ENCODE results near the gene POU3F1.

POU3F1 gene

DNA sequence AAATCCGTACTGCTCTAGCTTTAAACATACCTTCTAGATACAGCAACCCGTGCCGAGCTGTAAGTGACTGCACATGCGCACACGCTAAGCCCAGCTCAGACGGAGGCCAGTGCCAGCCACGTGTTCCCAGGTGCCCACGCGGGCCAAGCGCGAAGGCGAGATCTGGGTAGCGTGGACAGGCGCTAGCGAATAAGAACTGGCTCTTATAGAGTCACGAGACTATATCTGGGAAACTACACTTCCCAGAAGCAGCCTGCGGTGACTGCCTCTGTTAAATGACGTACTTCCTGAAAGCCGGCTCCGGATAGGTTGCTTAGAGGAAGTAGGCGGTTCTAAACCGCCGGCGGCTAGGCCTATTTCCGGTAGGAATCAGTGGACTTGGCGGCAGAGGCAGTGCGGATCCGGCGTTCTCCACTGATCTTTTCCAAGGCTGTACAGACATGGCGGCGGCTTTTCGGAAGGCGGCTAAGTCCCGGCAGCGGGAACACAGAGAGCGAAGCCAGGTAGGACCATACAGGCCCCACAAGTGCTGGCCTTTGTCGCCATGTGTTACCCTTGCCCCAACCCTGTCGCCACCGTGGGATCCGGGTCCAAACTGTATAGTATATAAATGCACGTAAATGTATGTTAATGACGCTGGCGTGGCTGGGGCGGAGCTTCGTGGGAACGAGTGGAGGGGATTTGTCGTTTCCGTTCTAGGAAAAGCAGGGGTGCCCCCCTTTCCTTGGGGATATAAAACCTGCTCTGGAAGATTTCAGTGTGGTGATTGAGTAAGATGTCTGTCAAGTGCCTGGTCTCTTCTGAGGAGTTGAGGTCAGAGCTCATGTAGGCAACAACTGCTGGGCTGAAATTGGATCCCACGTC lies 34.0 kb downstream of the POU3F1 start, which contains the start of gene UTP11:
Gene UTP11 (plus strand): TSS at position 372 of the 864 bp plus-strand sequence. CDS start 69 bp downstream, at position 441.
- DNase-seq (ENCODE audit: low read depth): peak; percentile 99
- H3K4me3 ChIP-seq (ENCODE audit: low read length): peak within 1 kb of the TSS; percentile 78
- TF ChIP-seq, protein P1, sequence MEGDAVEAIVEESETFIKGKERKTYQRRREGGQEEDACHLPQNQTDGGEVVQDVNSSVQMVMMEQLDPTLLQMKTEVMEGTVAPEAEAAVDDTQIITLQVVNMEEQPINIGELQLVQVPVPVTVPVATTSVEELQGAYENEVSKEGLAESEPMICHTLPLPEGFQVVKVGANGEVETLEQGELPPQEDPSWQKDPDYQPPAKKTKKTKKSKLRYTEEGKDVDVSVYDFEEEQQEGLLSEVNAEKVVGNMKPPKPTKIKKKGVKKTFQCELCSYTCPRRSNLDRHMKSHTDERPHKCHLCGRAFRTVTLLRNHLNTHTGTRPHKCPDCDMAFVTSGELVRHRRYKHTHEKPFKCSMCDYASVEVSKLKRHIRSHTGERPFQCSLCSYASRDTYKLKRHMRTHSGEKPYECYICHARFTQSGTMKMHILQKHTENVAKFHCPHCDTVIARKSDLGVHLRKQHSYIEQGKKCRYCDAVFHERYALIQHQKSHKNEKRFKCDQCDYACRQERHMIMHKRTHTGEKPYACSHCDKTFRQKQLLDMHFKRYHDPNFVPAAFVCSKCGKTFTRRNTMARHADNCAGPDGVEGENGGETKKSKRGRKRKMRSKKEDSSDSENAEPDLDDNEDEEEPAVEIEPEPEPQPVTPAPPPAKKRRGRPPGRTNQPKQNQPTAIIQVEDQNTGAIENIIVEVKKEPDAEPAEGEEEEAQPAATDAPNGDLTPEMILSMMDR (conservative IDR thresholded peaks at IDR 0.05; ENCODE audit: low read depth, low read length): no peak

- TF ChIP-seq, protein P1 (conservative IDR thresholded peaks at IDR 0.05; ENCODE audit: low read depth, low read length): no peak
These were observed 36.8 kb downstream of the POU3F1 start for GRCh38 chr1:38009841-38010180.

GRCh38 chr1:38009088-38009840 lies 37.3 kb downstream of the POU3F1 start:
- no peak for DNase-seq (ENCODE audit: low read depth)
- TF ChIP-seq, protein P1 (conservative IDR thresholded peaks at IDR 0.05; ENCODE audit: low read depth, low read length): no peak
- no peak overlapping the region for H3K4me3 ChIP-seq (ENCODE audit: low read length)

More at GRCh38 chr1:38009841-38010180, 36.8 kb downstream of the POU3F1 start:
- no peak overlapping the region for H3K4me3 ChIP-seq (ENCODE audit: low read length)
- no peak for DNase-seq (ENCODE audit: low read depth)

- no peak overlapping the region for H3K4me3 ChIP-seq (ENCODE audit: low read length)
- no peak for DNase-seq (ENCODE audit: low read depth)
- TF ChIP-seq, protein P1 (conservative IDR thresholded peaks at IDR 0.05; ENCODE audit: low read depth, low read length): no peak
These were observed 40.4 kb downstream of the POU3F1 start for GRCh38 chr1:38006008-38006828.

DNA sequence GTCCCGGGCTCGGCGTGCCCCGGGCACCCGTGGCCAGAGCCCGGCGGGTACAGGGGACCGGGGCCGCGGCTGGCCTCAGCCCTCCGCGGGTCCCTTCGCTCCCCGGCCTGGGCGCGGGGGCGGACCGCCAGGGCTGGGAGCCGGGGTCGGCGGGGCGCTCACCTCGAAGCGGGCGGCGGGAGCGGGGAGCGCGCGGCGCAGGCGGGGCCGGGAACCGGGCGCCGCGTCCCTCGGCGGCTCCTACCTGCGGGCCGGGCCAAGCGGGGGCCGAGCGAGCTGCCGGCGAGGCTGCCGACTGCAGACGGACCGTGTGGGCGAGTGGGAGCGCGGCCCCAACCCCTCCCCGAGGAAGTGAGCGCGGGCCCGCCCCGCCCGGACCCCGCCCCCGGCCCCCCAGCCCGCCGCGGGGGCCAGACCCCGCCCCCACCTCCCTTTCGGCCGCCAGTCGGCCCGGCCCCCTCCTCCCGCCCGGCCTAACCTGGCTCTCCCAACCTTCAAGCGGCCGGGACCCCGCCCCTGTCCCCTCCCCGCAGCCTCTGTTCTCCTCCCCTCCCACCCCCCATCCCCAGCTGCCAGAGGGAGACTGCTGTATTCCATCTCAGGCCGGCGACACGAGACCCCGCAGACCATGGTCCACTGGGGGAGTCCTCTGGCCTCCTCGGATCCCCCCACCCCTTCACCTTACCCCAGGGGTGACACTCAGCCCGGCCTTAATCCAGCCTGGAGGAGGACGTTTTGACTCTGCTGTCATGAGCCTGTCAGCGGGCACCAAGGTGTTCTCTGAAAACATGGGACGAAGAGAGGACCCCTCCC lies 41.2 kb downstream of the POU3F1 start, which contains the start of gene FHL3:
Gene FHL3 (minus strand): TSS at position 320 of the 813 bp plus-strand sequence. CDS start 6,102 bp downstream, outside the sequence.
- TF ChIP-seq, protein P1 (conservative IDR thresholded peaks at IDR 0.05; ENCODE audit: low read depth, low read length): no peak
- no peak for DNase-seq (ENCODE audit: low read depth)
- H3K4me3 ChIP-seq (ENCODE audit: low read length): peak within 1 kb of the TSS; percentile 74
